Fibroblast of the aortic adventitia (primary cell): Measurements from ENCODE around the gene ZNF500. TPM values are rescaled to one million over a fixed set of nuclear protein-coding genes. Genes with fewer than 3 reads are reported as not detected.

Experiments
- DNase-seq: peaks from one replicate; pipeline ENCODE4 v3.0.0-alpha.2; 2010; ENCODE audit warnings: low read depth
- H3K4me3 ChIP-seq: 2 replicates; pipeline ENCODE4 v1.5.1; 2011; ENCODE audit warnings: low read depth, mild to moderate bottlenecking, control low read depth, low read length, moderate library complexity
- total RNA-seq: library from RNA; depleted of rRNA; stranded (reverse); fragments of >200 nt; gene quantifications from 2 replicates; pipeline ENCODE4 v1.2.3, GENCODE V29; 2012; ENCODE audit warnings: low replicate concordance
- TF ChIP-seq, protein P1 (sequence below): IDR thresholded peaks from 2 replicates; pipeline ENCODE4 v1.5.1; 2011; ENCODE audit warnings: mild to moderate bottlenecking, low read length, control low read depth, inconsistent platforms; ENCODE audit not compliant: insufficient read depth

The ZNF500 gene
- 8.3 and 14.1 TPM in 2 replicates for total RNA-seq

DNA sequence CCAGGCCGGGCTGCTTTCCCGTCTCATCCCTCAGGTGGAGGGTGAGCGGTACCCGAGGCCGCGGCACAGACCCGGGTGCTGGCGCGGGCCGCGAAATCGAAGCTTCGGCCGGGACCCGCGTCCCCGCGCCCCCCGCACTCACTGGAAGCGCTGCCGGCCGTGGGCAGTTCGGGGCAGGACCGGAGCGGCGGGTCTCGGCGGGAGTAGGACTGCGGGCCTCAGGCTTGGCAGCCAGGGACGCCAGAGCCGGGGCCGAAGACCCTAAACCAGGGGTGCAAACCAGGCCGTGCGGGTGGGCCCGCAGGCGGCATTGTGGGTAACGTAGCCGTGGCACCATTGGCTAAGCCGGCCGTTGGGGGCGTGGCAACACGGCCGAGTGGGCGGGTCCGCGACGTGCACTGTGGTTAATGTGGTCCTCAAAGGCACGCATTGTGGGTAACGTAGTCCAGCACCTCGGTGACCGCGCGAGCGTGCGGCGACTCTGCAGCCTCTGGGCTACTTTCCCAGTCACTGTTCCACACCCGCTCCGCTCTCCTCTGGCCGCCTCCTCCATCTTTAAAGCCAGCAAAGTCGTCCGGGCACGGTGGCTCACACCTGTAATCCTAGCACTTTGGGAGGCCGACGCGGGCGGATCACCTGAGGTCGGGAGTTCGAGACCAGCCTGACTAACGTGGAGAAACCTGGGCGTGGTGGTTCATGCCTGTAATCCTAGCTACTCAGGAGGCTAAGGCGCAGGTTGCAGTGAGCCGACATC lies at the start of gene ZNF500:
ZNF500 (minus strand) TSS at position 288 of the 754 bp plus-strand sequence. CDS start 1,184 bp downstream, outside the sequence.
- peak; percentile 95 for DNase-seq
- TF ChIP-seq, protein P1, sequence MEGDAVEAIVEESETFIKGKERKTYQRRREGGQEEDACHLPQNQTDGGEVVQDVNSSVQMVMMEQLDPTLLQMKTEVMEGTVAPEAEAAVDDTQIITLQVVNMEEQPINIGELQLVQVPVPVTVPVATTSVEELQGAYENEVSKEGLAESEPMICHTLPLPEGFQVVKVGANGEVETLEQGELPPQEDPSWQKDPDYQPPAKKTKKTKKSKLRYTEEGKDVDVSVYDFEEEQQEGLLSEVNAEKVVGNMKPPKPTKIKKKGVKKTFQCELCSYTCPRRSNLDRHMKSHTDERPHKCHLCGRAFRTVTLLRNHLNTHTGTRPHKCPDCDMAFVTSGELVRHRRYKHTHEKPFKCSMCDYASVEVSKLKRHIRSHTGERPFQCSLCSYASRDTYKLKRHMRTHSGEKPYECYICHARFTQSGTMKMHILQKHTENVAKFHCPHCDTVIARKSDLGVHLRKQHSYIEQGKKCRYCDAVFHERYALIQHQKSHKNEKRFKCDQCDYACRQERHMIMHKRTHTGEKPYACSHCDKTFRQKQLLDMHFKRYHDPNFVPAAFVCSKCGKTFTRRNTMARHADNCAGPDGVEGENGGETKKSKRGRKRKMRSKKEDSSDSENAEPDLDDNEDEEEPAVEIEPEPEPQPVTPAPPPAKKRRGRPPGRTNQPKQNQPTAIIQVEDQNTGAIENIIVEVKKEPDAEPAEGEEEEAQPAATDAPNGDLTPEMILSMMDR: no peak
- H3K4me3 ChIP-seq: peak within 1 kb of the TSS; percentile 86

DNA sequence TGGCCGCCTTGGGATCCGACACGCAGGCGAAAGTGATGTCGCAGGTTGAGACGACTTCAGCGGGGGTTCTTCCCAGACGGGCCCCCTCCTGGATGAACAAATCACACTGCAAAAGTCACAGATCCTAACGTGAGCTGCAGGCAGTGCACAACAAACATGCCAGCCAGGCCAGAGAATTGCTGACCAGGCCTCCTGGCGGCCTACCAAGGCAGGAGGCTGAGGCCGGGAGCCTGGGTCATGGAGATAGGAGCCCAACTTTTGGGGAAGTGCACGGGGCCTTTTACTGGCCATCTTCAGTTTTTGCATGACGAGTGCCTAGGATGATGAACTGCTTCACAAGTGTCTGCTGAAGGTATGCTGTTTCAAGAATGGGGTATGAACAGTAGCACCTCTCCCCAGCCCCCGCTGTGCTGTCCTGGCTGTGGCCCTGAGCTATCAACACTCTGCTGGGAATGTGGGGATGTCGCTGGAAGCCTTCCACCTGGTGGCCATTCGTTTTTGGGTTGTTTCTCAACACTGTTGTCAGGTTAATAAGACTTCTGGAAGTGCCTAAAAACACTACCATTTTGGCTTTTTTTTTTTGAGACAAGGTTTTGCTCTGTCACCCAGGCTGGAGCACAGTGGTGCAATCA lies 47.7 kb upstream of the ZNF500 start:
- H3K4me3 ChIP-seq: no peak overlapping the region
- no peak for DNase-seq
- TF ChIP-seq, protein P1: no peak

DNA sequence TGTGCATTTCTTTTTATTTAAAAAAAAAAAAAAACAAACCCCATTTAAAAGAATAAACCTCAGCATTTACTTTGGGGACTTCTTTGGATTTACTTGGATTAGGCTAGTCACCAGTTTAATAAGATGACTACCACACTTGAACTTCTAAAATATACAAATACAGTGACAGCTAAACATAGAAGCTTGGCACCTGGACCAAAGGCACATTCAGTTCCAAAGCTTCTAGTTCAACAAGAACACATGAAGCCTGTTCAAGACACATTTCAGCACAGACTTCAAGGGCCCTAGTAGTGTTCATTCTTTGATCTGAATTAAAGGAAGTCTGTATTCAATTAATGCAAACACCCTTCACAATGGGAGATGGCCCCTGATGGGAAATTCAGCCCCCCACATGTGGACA lies 47.1 kb upstream of the ZNF500 start:
- TF ChIP-seq, protein P1: no peak
- DNase-seq: no peak
- no peak overlapping the region for H3K4me3 ChIP-seq

DNA sequence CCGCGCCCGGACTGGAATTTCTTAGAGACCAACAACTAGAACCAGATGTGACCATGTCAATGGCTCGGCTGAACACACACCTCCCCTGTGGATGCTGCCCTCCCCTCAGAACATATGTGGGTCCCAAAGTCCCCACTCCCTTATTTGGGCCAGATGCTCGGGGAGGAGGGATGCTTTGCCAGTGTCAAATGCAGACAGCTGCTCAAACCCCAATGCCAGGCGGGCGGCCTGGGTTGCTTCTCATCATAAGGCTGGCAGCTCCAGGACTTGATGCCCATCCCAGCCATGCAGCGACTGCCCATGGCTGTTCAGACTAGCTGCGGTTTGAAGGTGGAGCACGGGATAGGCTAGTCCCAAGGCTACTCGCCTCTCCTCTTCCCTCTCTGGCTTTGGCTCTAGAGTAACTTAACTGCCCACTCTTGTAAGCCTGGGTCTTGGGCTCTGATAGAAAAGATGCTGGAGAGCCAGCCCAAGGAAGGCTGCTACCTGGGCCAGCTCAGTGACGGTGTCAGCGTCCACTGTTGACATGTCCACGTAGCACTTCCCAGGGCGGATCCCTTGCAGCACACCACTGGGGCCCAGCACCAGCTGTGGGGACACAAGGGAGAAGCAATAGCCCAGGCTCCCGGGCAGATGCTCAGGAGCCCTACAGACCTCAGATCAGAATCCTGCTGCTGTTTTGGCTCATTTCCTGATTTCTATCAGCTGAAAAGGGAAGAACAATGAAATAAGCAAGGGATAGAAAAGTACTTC lies 46.5 kb upstream of the ZNF500 start:
- TF ChIP-seq, protein P1: no peak
- DNase-seq: no peak

DNA sequence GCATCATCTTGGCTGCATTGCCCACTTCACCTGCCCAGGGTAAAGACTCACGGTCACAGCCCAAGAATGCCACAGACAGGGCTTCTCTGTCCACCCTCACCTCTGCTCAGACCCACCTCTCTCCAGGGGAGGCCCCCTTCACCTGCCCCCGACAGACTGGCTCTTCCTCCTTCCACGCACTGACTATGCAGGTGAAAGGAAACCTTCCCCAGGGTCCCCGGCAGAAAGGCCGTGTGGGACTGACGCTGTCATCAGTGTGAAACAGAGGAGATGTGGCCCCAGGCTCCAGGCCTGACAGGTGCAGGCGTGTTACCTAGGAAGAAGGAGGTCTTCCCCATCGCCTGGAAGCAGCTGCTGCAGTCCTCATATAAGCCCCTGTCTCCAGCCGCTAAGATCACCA lies 44.8 kb upstream of the ZNF500 start:
- DNase-seq: no peak
- TF ChIP-seq, protein P1: no peak

More for the DNA sequence above, 46.5 kb upstream of the ZNF500 start:
- no peak overlapping the region for H3K4me3 ChIP-seq

DNA sequence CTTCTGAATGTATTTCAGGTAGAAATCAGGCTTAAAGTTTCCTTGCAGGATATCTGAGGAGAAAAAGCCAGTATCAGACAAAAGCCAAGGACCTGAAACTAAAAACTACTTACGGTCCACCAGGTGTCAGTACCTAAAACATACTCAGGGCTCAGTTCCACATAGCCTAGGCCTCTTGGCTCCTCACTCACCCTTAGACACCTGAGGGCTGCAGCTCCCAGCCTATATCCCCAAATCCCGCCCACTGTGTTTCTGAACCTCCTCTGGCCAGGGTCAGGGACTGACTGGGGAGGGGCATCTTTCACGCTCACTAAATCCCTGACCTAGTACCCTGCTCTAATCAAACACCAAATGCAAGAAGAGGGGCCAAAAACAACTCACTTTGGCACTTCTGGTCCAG lies 44.3 kb upstream of the ZNF500 start:
- H3K4me3 ChIP-seq: no peak overlapping the region
- TF ChIP-seq, protein P1: no peak

More for the DNA sequence above, 44.8 kb upstream of the ZNF500 start:
- H3K4me3 ChIP-seq: no peak overlapping the region

More for the DNA sequence above, 44.3 kb upstream of the ZNF500 start:
- no peak for DNase-seq
